ENCODE data around the gene CCDC60.
A peak's percentile ranks its signal among the peaks of the same experiment; 100 is the strongest.

The CCDC60 gene

DNA sequence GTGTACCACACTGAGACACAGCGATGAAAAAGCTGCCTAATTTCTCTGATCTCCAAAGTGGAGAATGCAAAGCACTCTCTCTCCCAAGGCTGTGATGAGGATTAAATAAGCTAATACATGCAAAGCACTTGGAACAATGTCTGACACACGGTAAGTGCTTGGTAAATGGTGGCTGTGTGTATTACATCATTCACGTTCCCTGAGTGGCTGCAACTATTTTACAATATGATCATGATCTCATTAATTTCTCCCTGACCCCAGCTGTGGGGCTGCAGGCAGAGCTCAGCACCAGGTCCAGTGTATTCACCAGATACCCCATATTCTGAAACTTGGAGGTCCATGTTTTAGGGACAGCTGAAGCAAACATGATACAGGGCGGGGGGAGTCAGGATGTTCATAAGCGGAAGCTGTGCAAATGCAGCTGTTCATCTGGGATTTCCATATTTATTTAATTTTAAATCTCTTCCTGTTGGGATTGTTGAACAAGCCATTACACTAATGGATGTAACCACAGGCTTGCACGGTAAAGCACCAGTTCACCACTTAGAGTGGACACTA lies 106.4 kb downstream of the CCDC60 start:
- no peak for DNase-seq (ENCODE audit: low spot score)
- TF ChIP-seq, protein P1, sequence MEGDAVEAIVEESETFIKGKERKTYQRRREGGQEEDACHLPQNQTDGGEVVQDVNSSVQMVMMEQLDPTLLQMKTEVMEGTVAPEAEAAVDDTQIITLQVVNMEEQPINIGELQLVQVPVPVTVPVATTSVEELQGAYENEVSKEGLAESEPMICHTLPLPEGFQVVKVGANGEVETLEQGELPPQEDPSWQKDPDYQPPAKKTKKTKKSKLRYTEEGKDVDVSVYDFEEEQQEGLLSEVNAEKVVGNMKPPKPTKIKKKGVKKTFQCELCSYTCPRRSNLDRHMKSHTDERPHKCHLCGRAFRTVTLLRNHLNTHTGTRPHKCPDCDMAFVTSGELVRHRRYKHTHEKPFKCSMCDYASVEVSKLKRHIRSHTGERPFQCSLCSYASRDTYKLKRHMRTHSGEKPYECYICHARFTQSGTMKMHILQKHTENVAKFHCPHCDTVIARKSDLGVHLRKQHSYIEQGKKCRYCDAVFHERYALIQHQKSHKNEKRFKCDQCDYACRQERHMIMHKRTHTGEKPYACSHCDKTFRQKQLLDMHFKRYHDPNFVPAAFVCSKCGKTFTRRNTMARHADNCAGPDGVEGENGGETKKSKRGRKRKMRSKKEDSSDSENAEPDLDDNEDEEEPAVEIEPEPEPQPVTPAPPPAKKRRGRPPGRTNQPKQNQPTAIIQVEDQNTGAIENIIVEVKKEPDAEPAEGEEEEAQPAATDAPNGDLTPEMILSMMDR (IDR thresholded peaks at IDR 0.05; ENCODE audit: extremely low read depth, insufficient read depth, missing control alignments) = no peak
- in situ Hi-C loops (cut with MboI; ENCODE audit: low pct_unique_long_range_greater_than_20kb, low sequenced_read_pairs, unreplicated experiment) = no loop called here

DNA sequence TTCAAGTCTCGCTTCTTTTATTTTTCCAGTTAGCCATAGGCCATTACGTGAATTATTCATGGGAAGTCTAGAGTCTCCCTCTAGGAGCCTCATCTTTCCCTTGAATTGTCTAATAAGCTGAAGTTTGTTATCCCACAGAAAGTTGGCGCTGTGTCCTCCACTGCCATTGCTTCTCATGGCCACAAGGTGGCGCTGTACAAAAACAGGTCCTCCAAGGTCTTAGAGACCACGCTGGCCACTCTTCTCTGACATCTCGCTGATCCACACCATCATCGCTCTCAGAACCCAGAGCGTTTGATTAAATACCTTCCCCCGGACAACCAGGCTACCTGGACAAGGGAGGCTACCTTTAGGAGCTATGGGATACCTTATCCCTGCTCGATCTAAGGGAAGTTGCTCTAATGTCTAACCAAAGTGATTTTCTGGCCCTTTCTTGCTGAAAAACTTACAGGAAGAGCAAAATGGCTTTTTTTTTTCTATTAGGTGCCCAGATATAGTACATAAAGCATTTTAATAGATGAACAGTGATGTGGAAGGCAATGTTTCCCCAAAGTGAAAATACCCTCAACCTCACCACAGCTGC lies 110.0 kb downstream of the CCDC60 start:
- peak; percentile 68 for DNase-seq (ENCODE audit: low spot score)
- TF ChIP-seq, protein P1 (IDR thresholded peaks at IDR 0.05; ENCODE audit: extremely low read depth, insufficient read depth, missing control alignments) = peak; percentile 93
- in situ Hi-C loops (cut with MboI; ENCODE audit: low pct_unique_long_range_greater_than_20kb, low sequenced_read_pairs, unreplicated experiment) = no loop called here

DNA sequence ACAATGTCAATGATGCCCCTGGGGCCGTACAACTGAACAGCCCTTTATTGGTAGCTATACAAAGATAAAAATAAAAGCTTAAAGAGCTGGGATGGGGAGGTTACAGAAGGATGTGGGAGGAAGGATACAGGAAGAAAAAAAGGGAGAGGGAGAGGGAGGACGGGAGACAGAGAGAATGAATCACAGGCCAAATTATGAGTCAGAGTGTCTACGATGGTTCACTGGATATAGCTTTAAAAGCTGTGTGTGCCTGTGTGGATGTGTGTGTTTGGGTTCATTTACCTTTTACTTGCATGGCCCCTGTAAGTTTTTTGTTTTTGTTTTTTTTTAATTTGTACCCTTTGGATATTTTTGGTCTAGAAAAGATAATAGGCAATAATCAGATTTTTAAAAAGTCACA lies 111.9 kb downstream of the CCDC60 start:
- no peak for DNase-seq (ENCODE audit: low spot score)
- TF ChIP-seq, protein P1 (IDR thresholded peaks at IDR 0.05; ENCODE audit: extremely low read depth, insufficient read depth, missing control alignments) = no peak
- in situ Hi-C loops (cut with MboI; ENCODE audit: low pct_unique_long_range_greater_than_20kb, low sequenced_read_pairs, unreplicated experiment) = no loop called here

DNA sequence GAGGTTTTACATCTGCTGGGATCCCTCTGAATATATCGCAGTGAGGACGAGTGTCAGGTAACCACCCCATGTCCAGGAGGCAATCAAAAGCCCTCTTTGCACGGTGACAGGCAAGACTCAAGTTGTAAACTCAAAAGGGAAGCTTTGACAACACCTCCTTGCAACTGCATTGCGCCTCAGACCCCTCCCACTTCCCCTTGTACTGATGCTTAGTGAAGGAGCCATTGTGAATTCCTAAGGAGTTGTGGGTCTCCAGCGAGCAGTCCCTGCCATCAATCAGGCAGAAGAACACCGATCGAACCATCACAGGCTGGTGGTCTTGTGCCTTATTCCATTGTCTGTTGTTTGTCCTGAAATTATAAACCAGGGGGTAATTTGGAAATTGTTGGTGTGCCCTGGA lies 112.6 kb downstream of the CCDC60 start:
- TF ChIP-seq, protein P1 (IDR thresholded peaks at IDR 0.05; ENCODE audit: extremely low read depth, insufficient read depth, missing control alignments) = no peak
- DNase-seq (ENCODE audit: low spot score) = no peak
- in situ Hi-C loops (cut with MboI; ENCODE audit: low pct_unique_long_range_greater_than_20kb, low sequenced_read_pairs, unreplicated experiment) = no loop called here

DNA sequence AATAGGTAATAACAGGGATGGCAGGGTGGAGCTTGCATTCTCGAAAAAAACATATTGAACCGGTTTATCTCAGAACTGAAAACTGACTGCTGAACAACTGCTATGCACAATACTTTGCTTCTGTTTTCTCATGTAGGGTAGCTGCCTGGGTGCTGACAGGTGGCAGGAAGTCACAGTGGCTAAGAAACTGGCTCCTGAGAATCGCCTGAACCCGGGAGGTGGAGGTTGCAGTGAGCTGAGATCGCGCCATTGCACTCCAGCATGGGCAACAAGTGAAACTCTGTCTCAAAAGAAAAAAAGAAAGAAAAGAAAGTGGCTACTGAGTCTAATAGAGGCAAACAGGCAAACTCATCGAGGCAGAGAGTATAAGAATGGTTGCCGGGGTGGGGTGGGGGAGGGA lies 113.1 kb downstream of the CCDC60 start:
- no peak for DNase-seq (ENCODE audit: low spot score)
- TF ChIP-seq, protein P1 (IDR thresholded peaks at IDR 0.05; ENCODE audit: extremely low read depth, insufficient read depth, missing control alignments) = no peak
- in situ Hi-C loops (cut with MboI; ENCODE audit: low pct_unique_long_range_greater_than_20kb, low sequenced_read_pairs, unreplicated experiment) = no loop called here

DNA sequence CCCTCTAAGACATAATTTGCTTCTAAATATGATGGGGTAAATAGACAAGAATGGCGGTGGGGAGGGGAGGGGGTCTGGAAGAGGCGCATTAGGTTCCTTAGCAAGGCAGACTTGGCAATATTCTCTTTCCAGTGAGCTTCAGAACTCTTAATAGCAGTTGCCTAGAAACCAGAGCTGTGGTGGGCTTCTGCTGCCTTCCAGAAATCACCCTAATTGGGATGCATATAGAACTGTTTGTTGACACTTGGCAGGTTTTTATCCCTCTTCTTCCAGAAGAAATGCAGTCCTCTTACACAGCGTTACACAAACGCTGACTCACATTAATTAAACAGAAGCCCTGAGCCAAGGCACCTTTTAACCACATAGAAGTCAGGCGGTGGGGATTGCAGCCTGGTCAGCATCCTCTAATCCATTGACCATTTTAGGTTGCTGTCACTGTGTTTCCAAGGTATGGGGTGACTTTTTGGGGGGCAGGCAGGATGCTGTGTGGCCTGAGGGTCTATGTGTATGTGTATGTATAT lies 114.1 kb downstream of the CCDC60 start:
- TF ChIP-seq, protein P1 (IDR thresholded peaks at IDR 0.05; ENCODE audit: extremely low read depth, insufficient read depth, missing control alignments) = no peak

More for the DNA sequence above, 114.1 kb downstream of the CCDC60 start:
- in situ Hi-C loops (cut with MboI; ENCODE audit: low pct_unique_long_range_greater_than_20kb, low sequenced_read_pairs, unreplicated experiment) = no loop called here
- no peak for DNase-seq (ENCODE audit: low spot score)
